Middle frontal gyrus (tissue), 1 donor: ENCODE results near the gene HNRNPC.
"Not testable (repeated sequence)": the region's sequence is repeated elsewhere in the genome, so short reads cannot be mapped to it uniquely, and the experiment has no call there.

Experiments used
- DNase-seq: peaks from one replicate; pipeline ENCODE4 v3.0.0-alpha.2; 2015; ENCODE audit warnings: low spot score; ENCODE audit errors: extremely low spot score

HNRNPC gene

DNA sequence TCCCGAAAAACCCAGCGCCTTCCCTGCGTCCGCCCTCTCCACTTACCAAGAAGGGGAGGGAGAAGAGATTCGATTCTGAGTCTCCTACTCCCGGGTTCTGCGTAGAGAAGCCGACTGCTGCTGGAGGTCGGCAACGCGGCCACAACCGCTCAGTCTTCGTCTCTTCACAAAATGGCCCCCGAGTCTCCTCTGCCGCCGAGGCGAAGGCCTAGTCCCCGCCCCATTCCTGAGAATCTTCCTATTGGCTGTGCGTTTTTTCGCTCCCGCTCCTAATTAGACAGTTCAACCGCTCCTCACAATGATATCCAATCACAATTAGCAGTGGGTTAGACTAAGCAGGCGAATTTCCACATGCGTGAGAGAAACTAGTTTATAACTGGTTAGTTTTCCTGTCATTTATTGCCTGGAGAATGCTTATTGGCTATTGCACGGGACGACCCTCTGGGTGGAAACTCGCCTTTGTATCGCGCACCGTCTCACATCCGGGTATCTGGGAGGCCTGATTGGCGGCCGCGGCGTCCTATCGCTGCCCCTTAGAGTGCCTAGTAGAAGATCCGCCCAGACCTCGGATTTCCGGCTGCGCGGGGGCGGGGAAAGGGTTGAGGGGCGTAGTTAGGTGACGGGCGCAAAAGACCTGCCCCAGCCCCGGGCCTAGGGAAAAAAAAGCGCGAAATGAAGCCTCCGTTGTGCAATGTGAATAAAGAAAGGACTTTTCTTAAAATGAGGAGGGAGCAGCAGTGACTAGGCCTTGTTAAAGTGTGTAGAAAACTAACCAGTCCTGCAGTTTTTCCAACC, at the start of gene HNRNPC:
Gene HNRNPC (minus strand): TSS at position 191 of the 795 bp plus-strand sequence. CDS start 35,249 bp downstream, outside the sequence.
- peak; percentile 100 for DNase-seq

GRCh38 chr14:21317398-21317797, 48.2 kb upstream of the HNRNPC start:
- no peak for DNase-seq

- DNase-seq = no peak
These were observed 44.3 kb upstream of the HNRNPC start for GRCh38 chr14:21313512-21313911.

GRCh38 chr14:21311614-21312013, 42.4 kb upstream of the HNRNPC start:
- no peak for DNase-seq

GRCh38 chr14:21309956-21310355, 40.7 kb upstream of the HNRNPC start:
- DNase-seq = no peak

DNA sequence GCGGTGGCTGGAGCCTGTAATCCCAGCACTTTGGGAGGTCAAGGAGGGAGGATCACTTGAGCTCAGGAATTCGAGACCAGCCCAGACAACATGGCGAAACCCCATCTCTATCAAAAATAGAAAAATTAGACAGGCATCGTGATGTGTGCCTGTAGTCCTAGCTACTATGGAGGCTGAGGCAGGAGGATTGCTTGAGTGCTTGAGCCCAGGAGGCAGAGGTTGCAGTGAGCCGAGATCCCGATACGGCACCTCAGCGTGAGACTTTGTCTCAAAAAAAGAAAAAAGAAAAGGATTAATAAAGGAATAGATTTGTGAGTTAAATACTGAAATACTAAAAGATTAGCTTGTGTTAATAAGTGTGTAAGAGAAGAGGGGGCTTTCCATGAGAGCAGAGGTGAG, 40.0 kb upstream of the HNRNPC start:
- no peak for DNase-seq

DNA sequence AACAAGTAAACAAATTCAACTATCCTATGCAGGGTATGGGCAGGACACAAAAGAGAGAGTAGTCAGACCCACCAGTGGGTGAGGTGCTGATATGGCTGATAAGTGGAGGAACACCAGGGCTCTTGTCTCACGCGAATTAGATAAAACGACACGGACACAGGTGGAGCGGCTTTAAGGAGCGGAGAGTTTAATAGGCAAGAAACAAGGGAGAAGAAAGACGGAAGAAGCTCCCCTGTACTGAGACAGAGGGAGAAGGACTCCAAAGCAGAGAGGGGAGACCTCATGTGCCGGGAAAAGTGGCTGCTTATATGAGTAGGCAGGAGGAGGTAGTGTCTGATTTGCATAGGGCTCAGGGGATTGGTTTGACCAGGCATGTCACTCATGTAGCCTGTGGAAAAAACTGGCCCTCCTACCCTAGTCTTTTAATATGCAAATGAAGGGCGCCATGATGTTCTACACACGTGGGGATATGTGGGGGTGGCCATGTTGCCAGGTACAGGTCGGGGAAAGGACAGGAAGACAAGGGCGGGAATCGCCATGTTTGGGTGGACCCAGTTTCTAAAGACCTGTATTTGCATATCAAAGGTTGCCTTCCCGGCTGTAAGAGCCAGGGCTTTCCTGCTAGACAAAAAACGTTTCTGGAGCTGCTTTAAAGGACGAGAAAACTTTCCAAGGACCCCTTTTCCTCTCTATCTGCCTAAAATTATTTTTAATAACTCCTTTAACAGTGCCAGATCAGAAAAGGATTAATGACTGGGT, 39.4 kb upstream of the HNRNPC start:
- peak; percentile 24 for DNase-seq

DNA sequence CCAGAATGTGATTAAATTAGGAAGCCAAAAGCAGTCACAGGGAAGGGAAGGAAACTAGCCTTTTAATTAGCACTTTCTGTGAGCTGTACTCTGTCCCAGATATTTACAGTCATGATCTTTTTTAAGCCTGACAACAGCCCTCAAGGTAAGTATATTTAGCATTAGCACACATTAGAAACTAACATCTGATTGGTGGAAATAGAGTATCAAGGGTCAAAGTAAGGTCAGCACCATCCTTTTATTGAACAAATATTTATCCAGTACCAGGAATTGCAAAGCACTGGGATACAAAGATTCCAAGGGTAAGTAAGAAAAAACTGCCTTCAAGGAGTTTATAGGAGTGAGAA, 38.9 kb upstream of the HNRNPC start:
- no peak for DNase-seq

DNA sequence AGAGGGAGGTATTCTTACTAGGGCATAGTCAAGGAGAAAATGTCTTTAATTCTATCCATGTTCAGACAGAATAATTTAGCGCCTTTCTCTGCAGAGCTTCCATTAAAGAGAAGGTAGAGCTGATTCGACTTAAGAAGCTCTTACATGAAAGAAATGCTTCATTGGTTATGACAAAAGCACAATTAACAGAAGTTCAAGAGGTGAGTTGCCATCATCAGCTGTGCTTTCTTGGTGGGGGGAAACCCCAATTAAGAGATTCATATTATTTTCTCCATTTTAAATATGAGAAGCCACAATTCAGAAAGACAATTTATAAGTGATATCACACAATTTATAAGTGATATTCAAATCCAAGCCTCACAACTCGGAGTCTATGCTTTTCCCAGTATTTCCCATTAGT, 38.4 kb upstream of the HNRNPC start:
- DNase-seq = no peak

DNA sequence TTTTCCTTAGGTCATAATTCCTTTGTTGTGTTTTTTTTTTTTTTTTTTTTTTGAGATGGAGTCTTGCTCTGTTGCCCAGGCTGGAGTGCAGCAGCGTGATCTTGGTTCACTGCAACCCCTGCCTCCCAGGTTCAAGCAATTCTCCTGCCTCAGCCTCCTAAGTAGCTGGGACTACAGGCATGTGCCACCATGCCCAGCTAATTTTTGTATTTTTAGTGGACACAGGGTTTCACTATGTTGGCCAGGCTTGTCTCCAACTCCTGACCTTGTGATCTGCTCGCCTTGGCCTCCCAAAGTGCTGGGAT, 33.5 kb upstream of the HNRNPC start:
- DNase-seq = not testable (repeated sequence)

GRCh38 chr14:21302013-21302835, 33.0 kb upstream of the HNRNPC start:
- no peak for DNase-seq

DNA sequence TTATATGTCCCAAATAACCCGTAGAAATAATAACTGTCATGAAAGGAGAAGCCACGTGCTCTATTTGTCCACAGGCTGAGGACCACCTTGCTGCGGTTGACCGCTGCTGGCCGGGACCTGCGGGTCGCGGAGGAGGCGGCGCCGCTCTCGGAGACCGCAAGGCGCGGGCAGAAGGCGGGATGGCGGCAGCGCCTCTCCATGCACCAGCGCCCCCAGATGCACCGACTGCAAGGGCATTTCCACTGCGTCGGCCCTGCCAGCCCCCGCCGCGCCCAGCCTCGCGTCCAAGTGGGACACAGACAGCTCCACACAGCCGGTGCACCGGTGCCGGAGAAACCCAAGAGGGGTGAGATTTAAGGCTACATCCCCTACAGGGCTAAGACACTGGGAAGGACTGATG, 31.6 kb upstream of the HNRNPC start:
- no peak for DNase-seq

GRCh38 chr14:21299562-21300130, 30.4 kb upstream of the HNRNPC start:
- no peak for DNase-seq

DNA sequence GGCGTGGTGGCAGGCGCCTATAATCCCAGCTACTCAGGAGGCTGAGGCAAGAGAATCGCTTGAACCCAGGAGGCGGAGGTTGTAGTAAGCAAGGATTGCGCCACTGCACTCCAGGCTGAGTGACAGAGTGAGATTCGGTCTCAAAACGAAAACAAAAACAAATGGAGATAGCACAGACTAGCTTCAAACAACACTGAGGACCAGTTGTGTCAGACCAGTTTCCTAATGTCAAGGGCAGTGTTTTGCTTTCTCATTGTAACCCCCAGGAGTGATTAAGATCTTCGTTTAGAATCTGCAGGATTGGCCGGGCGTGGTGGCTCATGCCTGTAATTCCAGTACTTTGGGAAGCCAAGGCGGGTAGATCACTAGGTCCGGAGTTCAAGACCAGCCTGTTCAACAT, 29.1 kb upstream of the HNRNPC start:
- no peak for DNase-seq

DNA sequence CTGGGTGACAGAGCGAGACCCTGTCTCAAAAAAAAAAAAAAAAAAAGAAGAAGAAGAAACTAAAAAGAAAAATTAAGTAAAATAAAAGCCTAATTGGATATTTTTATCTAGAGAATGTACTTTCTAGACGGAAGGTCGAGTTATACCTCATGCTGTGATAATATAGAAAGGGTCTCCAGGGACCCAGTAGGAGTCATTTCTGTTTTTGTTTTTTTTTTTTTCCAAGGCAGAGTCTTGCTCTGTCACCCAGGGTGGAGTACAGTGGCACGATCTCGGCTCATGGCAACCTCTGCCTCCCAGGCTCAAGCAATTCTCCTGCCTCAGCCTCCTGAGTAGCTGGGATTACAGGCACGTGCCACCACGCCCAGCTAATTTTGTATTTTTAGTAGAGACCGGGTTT, 24.8 kb upstream of the HNRNPC start:
- not testable (repeated sequence) for DNase-seq

- DNase-seq = no peak
These were observed 17.9 kb upstream of the HNRNPC start for GRCh38 chr14:21287168-21287567.

DNA sequence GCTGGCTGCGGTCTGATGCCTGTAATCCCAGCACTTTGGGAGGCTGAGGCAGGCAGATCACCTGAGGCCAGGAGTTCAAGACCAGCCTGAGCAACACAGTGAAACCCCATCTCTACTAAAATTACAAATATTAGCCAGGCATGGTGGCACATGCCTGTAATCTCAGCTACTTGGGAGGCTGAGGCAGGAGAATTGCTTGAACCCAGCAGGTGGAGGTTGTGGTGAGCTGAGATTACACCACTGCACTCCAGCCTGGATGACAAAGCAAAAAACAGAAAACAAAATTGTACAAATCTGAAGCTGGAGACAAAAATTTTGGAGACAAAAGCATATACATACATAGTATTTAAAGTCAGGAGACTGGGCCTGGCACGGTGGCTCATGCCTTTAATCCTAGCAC, 17.3 kb upstream of the HNRNPC start:
- not testable (repeated sequence) for DNase-seq

DNA sequence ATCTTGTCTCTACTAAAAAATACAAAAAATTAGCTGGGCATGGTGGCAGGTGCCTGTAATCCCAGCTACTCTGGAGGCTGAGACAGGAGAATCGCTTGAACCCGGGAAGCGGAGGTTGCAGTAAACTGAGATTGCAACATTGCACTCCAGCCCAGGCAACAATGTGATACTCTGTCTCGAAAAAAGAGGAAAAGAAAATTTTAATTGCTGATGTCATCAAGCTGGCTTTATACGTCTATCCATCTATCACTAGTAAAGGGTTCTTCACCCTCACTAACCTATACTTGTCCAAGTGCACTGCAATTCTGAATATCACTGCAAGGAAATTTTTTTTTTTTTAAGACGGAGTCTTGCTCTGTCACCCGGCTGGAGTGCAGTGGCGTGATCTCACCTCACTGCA, 12.7 kb upstream of the HNRNPC start:
- DNase-seq = not testable (repeated sequence)

DNA sequence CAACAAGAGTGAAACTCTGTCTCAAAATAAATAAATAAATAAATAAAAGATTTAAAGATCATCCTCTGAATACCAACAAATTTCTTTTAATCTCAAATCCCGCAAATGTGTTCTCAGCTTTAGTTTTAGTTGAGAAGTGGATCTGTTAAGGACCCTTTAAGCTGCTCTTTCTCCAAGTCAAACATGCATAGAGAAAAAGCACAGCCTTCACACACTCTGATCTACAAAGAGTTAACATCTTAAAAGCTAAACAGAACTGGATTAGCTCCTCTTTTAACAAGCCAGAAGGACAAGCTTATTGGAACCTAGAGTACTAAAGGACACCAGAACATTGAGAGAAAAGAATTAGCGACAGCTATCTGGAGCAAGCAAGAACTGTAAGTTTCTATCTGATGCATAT, 10.5 kb upstream of the HNRNPC start, which contains the start of gene RPGRIP1:
Gene RPGRIP1 (plus strand): TSS at position 301 of the 400 bp plus-strand sequence. CDS start 7,894 bp downstream, outside the sequence.
- DNase-seq = no peak

- no peak for DNase-seq
These were observed 9.4 kb upstream of the HNRNPC start for GRCh38 chr14:21278632-21279031.

DNA sequence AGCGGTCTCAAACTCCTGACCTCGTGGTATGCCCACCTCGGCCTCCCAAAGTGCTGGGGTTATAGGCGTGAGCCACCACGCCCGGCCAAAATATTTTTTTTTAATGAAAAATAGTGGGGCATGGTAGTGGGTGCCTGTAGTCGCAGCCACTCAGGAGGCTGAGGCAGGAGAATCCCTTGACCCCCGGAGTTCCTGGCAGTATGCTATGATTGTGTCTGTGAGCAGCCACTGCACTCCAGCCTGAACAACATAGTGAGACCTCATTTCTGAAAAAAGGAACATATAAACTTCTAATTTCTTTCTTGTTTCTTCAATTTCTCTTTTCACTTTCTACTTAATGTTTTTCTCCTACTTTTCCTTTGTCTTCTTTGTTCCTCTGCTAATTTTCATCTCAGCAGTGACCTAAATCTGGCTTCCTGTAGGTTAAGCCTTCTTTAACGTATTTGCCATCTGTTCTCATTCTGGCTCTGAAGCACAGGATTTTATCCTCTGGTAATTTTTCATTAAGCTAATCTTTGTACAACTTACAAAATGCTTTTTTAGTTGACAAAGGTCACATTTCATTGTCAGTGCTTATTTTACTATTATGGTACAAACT, 6.1 kb upstream of the HNRNPC start:
- no peak for DNase-seq
